ENCODE measurements around the gene TEX35. TPM values are rescaled to one million over a fixed set of nuclear protein-coding genes. Genes with fewer than 3 reads are reported as not detected.

TEX35 gene
- total and polyA plus RNA-seq, 10 of the 15 experiments (the other 5 are each of a cell fraction or from before 2014, with no cell fraction given): not detected

DNA sequence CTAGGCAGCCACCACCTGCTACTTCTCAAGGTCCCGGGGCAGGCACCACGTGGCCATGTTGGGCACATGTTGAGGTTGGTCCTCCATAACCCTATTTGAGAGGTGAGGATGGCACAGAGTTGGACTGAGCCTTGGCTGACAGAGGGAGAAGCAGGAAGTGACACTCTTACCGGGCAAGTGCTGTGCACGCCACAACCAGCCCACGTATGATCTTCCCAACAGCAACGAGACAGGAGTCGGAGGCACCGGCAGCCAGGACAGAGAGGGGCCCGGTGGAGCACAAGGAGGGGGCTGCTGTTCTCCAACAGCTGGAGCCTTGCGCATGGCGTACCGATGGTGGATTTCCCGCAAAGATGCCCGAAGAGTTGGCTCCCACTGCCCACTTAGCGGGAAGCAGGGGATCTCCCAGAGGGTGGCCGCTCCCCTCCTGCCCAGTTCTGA is 19.6 kb upstream of the TEX35 start (continued):
- TF ChIP-seq, protein P1, sequence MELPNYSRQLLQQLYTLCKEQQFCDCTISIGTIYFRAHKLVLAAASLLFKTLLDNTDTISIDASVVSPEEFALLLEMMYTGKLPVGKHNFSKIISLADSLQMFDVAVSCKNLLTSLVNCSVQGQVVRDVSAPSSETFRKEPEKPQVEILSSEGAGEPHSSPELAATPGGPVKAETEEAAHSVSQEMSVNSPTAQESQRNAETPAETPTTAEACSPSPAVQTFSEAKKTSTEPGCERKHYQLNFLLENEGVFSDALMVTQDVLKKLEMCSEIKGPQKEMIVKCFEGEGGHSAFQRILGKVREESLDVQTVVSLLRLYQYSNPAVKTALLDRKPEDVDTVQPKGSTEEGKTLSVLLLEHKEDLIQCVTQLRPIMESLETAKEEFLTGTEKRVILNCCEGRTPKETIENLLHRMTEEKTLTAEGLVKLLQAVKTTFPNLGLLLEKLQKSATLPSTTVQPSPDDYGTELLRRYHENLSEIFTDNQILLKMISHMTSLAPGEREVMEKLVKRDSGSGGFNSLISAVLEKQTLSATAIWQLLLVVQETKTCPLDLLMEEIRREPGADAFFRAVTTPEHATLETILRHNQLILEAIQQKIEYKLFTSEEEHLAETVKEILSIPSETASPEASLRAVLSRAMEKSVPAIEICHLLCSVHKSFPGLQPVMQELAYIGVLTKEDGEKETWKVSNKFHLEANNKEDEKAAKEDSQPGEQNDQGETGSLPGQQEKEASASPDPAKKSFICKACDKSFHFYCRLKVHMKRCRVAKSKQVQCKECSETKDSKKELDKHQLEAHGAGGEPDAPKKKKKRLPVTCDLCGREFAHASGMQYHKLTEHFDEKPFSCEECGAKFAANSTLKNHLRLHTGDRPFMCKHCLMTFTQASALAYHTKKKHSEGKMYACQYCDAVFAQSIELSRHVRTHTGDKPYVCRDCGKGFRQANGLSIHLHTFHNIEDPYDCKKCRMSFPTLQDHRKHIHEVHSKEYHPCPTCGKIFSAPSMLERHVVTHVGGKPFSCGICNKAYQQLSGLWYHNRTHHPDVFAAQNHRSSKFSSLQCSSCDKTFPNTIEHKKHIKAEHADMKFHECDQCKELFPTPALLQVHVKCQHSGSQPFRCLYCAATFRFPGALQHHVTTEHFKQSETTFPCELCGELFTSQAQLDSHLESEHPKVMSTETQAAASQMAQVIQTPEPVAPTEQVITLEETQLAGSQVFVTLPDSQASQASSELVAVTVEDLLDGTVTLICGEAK (IDR thresholded peaks at IDR 0.05; ENCODE audit: borderline replicate concordance): no peak
- no peak for TF ChIP-seq SMARCA5 (IDR thresholded peaks at IDR 0.05)
- TF ChIP-seq EP300 (IDR thresholded peaks at IDR 0.05; ENCODE audit: borderline replicate concordance in 1 of 2, control insufficient read depth in 1 of 2, low read depth in 2 of 2, low read length in 2 of 2): no peak
- no peak for TF ChIP-seq MYC (IDR thresholded peaks at IDR 0.05; ENCODE audit: insufficient read depth, insufficient read length, insufficient replicate concordance, low read length, severe bottlenecking)

- Histone ChIP-seq H3K4me2 (ENCODE audit: control insufficient read depth, insufficient read depth) (no peak overlapping the region), H2AFZ (ENCODE audit: control insufficient read depth, low read depth, low read length) (no peak overlapping the region), H3K27ac (ENCODE audit: control insufficient read depth, insufficient read depth) (no peak overlapping the region), H3K4me1 (ENCODE audit: control insufficient read depth, insufficient read depth, low read length) (no peaks in the 10 kb centered on the region), H3K79me2 (ENCODE audit: control insufficient read depth, insufficient read depth, low read length) (no peaks in the 10 kb centered on the region), H3K9ac (ENCODE audit: control insufficient read depth, insufficient read depth, low read length) (no peak overlapping the region), H4K20me1 (ENCODE audit: control insufficient read depth, insufficient read depth) (no peaks in the 10 kb centered on the region), H3K27me3 (replicated peaks in 1 of 2; ENCODE audit: control insufficient read depth in 2 of 2, insufficient read depth in 2 of 2, low read length in 1 of 2) (no peaks in the 10 kb centered on the region), H3K9me3 (replicated peaks; ENCODE audit: control insufficient read depth, insufficient read depth, low read length) (no peaks in the 10 kb centered on the region), H3K4me3 (no peak overlapping the region), H3K36me3 (ENCODE audit: control insufficient read depth in 2 of 2, insufficient read depth in 2 of 2, low read length in 1 of 2) (no peaks in the 10 kb centered on the region)
- DNase-seq (ENCODE audit: low read depth, low spot score) (no peak), FAIRE-seq (no peak), ATAC-seq (no peak)
- POLR2A ChIA-PET: no interaction called here
- RAD21 ChIA-PET (ENCODE audit: unreplicated experiment): no interaction called here
- BruUV-seq (replicated peaks): no TSS peak
- intact Hi-C loops (cut with micrococcal nuclease; ENCODE audit: unreplicated experiment) (no loop called here), in situ Hi-C loops (cut with MboI) (no loop called here)
- TF ChIP-seq SREBF1 (IDR thresholded peaks at IDR 0.05; ENCODE audit: low read length): no peak
- CTCF ChIA-PET: interaction anchor here (1.1 to 1.4 kb wide), 2 partner anchors 11 to 184 kb away, joined by 3 to 4 read pairs; no protein-coding TSS in a partner anchor
- WGBS (ENCODE audit: insufficient coverage, insufficient replicate concordance, low lambda C conversion rate, missing lambda C conversion rate): 43% methylated on average over 13 of the region's 13 CpGs
- SMC1A ChIA-PET (ENCODE audit: uncharacterized antibody, unreplicated experiment): interaction anchor here (0.9 kb wide), 1 partner anchor 536 kb away, joined by 3 read pairs; no protein-coding TSS in a partner anchor
Measured at GRCh38 chr1:178494569-178494971, 18.3 kb upstream of the TEX35 start.

All from GM12878 (cell line).